Uterus (tissue), 4 donors: ENCODE data around the gene PLOD2. TPM values are rescaled to one million over a fixed set of nuclear protein-coding genes. Genes with fewer than 3 reads are reported as not detected.

Source experiments
- DNase-seq, 2 donors: peaks; one replicate each; pipeline ENCODE4 v3.0.0-alpha.2; 2019 to 2020
- H3K27ac ChIP-seq, 2 donors: fragments of 200-600 bp; sonication (generic); 1 replicate in 1 of 2; 2 replicates in 1 of 2; pipeline ENCODE4 v1.5.1; 2016 to 2018
- H3K27me3 ChIP-seq, 2 donors: fragments of 200-600 bp; sonication (generic); one replicate each; pipeline ENCODE4 v1.5.1; 2018 to 2019; ENCODE audit warnings: control low read depth in 1 of 2
- H3K36me3 ChIP-seq, 2 donors: fragments of 200-600 bp; sonication (generic); one replicate each; pipeline ENCODE4 v1.5.1; 2019; ENCODE audit warnings: control low read depth in 1 of 2
- H3K4me1 ChIP-seq, 2 donors: fragments of 200-600 bp; sonication (generic); one replicate each; pipeline ENCODE4 v1.5.1; 2018 to 2019; ENCODE audit warnings: control low read depth in 1 of 2
- H3K4me3 ChIP-seq, 2 donors: fragments of 200-600 bp; sonication (generic); 1 replicate in 1 of 2; 2 replicates in 1 of 2; pipeline ENCODE4 v1.5.1; 2018 to 2019; ENCODE audit warnings: mild to moderate bottlenecking in 1 of 2
- H3K9me3 ChIP-seq, 2 donors: fragments of 200-600 bp; sonication (generic); one replicate each; pipeline ENCODE4 v1.5.1; 2019; ENCODE audit warnings: control low read depth in 1 of 2
- POLR2A ChIP-seq, 2 donors: fragments of 450-650 bp; IDR thresholded peaks; one replicate each; pipeline ENCODE4 v1.6.1; 2016; ENCODE audit warnings: antibody characterized with exemption in 2 of 2, mild to moderate bottlenecking in 1 of 2, moderate library complexity in 1 of 2
- intact Hi-C: fragments of 100-400 bp; cut with DNase I; formaldehyde crosslinking; loops from one replicate; pipeline ENCODE4 v1.15.1; 2023; ENCODE audit warnings: low total_unique reads
- total RNA-seq, 4 donors: library from RNA; depleted of rRNA in 3 of 4; stranded (reverse); fragments of >200 nt in 3 of 4; gene quantifications; one replicate each; pipeline versions ENCODE4 v1.1.0 to v1.2.4, GENCODE V29; 2014 to 2023
- TF ChIP-seq, protein P1 (sequence below), 4 experiments: fragments of 200-600 bp in 2 of 4; fragments of 450-650 bp in 2 of 4; sonication (generic) in 2 of 4; IDR thresholded peaks; one replicate each; pipeline ENCODE4 v1.5.1; 2016 to 2019; ENCODE audit warnings: antibody characterized with exemption in 4 of 4, mild to moderate bottlenecking in 2 of 4, moderate library complexity in 1 of 4
- donor health status: DM: yes; HTN: yes; CAD: no.

PLOD2 gene
- total RNA-seq, 4 donors from 2014 or later = 23.5 to 83.2 (median 45.7) TPM

DNA sequence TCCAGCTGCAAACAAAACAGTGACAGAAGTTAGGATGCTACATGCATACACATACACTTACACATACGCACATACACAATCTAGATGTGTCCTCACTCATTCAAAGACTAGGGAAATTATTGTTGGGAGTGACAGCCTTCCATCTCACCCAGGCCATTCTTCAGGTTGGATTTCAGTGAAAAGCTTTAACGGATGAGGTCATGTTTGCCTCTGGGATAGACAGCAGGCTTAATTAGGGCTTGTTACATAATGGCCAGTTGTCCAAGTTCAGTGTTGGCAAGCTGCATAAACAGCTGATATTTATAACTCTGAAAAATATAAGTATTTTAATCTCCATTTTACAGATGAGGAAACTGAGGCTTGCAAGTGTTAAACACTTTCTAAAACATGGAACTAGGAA, 35.8 kb upstream of the PLOD2 start:
- DNase-seq = no peak
- Histone ChIP-seq H3K27me3 (no peaks in the 10 kb centered on the region), H3K4me3 (no peak overlapping the region), H3K36me3 (no peaks in the 10 kb centered on the region), H3K4me1 (no peaks in the 10 kb centered on the region), H3K9me3 (no peaks in the 10 kb centered on the region), H3K27ac (no peak overlapping the region)
- TF ChIP-seq, protein P1, sequence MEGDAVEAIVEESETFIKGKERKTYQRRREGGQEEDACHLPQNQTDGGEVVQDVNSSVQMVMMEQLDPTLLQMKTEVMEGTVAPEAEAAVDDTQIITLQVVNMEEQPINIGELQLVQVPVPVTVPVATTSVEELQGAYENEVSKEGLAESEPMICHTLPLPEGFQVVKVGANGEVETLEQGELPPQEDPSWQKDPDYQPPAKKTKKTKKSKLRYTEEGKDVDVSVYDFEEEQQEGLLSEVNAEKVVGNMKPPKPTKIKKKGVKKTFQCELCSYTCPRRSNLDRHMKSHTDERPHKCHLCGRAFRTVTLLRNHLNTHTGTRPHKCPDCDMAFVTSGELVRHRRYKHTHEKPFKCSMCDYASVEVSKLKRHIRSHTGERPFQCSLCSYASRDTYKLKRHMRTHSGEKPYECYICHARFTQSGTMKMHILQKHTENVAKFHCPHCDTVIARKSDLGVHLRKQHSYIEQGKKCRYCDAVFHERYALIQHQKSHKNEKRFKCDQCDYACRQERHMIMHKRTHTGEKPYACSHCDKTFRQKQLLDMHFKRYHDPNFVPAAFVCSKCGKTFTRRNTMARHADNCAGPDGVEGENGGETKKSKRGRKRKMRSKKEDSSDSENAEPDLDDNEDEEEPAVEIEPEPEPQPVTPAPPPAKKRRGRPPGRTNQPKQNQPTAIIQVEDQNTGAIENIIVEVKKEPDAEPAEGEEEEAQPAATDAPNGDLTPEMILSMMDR (IDR thresholded peaks at IDR 0.05) = no peak
- TF ChIP-seq POLR2A (IDR thresholded peaks at IDR 0.05) = no peak
- intact Hi-C loops = no loop called here

DNA sequence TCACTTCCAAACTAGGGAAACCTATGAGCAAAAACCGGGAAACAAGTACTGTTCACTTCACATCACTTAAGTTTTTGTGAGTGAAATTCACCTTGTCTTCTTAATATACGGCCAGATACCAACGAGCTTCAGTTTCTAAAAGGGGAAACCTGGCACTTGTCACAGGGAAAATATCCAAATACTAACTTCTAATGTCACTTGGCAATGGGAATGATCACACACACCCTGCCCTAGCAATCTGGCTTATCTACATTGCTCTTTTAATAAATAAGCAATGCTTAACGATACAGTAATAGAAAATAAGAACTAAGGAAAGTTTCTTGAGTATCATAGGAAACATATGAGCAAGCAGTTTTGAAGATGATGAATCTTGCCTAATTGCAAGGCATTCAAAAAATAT, 34.6 kb upstream of the PLOD2 start:
- TF ChIP-seq, protein P1 (IDR thresholded peaks at IDR 0.05) = no peak
- TF ChIP-seq POLR2A (IDR thresholded peaks at IDR 0.05) = no peak
- H3K27me3 ChIP-seq = no peaks in the 10 kb centered on the region
- DNase-seq = no peak
- intact Hi-C loops = no loop called here
- no peak overlapping the region for H3K4me3 ChIP-seq
- no peak overlapping the region for H3K27ac ChIP-seq
- no peaks in the 10 kb centered on the region for H3K9me3 ChIP-seq
- H3K36me3 ChIP-seq = no peaks in the 10 kb centered on the region
- H3K4me1 ChIP-seq = no peaks in the 10 kb centered on the region

DNA sequence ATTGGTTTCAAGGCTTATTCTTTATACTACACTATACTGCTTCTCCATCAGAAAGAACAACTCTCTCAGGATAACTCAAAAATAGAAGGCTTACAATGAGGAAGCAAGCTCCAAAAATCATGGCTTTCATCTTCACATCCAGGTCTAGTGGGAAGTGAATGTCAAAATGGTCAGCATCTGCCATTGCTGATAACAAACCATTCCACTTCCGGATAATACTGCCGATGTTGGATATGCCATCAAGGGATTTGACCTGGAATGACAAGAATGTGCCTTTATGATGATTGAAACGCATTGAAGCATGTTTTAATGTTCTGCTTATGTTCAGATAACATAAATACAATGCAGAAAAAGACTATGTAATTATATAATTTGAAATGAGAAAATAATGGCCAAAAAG, 34.0 kb upstream of the PLOD2 start:
- intact Hi-C loops = no loop called here
- Histone ChIP-seq H3K9me3 (no peaks in the 10 kb centered on the region), H3K27me3 (no peaks in the 10 kb centered on the region), H3K27ac (peak overlapping the region in 1 of 2 donors; percentile 0), H3K4me3 (no peak overlapping the region), H3K4me1 (no peaks in the 10 kb centered on the region), H3K36me3 (no peaks in the 10 kb centered on the region)
- TF ChIP-seq POLR2A (IDR thresholded peaks at IDR 0.05) = no peak
- TF ChIP-seq, protein P1 (IDR thresholded peaks at IDR 0.05) = no peak
- DNase-seq = no peak

DNA sequence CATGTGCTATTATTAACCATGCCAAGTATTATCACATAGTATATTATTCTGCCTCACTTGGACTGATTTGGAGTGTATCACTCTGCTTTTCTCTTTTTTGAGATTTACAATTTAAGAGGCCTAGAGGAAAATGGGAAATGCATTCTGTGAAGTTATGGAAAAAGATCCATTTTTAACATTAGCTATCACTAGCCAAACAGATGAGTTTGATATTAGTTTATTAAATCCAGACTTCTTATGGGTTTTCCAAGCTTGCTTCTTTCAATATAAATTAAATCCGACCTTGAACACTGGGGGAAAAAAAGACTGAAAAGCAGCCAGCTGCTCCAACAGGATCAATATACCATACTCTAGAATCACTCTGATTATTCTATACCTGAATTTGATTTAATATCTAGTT, 30.1 kb upstream of the PLOD2 start:
- DNase-seq = no peak
- intact Hi-C loops = no loop called here

DNA sequence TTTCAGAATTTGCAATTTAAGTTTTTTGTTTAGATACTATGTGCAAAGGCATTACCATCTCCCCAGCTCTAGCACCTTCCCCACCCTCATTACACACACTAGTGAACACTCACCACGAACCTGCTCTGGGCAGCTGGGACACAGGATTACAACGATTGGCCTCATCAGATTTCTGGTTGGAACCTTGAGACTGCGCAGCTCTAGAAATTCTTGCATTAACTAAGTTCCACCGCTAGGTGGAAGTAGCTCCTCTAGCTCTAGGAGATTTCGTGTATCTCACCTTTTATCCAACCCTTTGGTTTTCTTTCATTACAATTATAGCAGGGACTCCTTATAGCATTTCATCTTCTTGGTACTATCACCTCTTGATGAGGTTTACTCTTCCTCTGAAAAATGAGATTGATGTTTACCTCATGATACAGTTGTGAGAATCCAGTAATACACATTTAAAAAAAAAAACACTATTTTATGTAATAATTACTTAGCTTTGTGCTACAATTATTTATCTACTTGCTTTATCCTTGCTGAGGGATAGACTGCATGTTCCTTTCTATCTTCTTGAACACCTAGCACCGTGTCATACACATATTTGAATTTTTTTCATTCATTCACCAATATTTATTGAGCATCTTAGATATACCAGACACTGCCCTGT, 28.7 kb upstream of the PLOD2 start:
- Histone ChIP-seq H3K27ac (peak overlapping the region in 1 of 2 donors; percentile 31), H3K4me3 (no peak overlapping the region), H3K4me1 (peaks cover 0 to 8% of the 10 kb centered on the region in 2 donors), H3K27me3 (no peaks in the 10 kb centered on the region), H3K36me3 (no peaks in the 10 kb centered on the region), H3K9me3 (no peaks in the 10 kb centered on the region)
- TF ChIP-seq, protein P1 (IDR thresholded peaks at IDR 0.05) = peak; percentile 69 to 78 (median 74)
- TF ChIP-seq POLR2A (IDR thresholded peaks at IDR 0.05) = no peak
- intact Hi-C loops = loop anchor here (10.0 kb wide), 1 partner anchor 125 kb away; no protein-coding TSS in a partner anchor
- DNase-seq = peak; percentile 19 to 25

More for the DNA sequence above, 30.1 kb upstream of the PLOD2 start:
- Histone ChIP-seq H3K27me3 (no peaks in the 10 kb centered on the region), H3K4me3 (no peak overlapping the region), H3K4me1 (peaks cover 0 to 8% of the 10 kb centered on the region in 2 donors), H3K36me3 (no peaks in the 10 kb centered on the region), H3K9me3 (no peaks in the 10 kb centered on the region), H3K27ac (no peak overlapping the region)
- no peak for TF ChIP-seq POLR2A (IDR thresholded peaks at IDR 0.05)
- TF ChIP-seq, protein P1 (IDR thresholded peaks at IDR 0.05) = no peak
